ENCODE measurements around the gene ANKIB1.
"Not testable (repeated sequence)": the region's sequence is repeated elsewhere in the genome, so short reads cannot be mapped to it uniquely, and the experiment has no call there.

The ANKIB1 gene

GRCh38 chr7:92333866-92334265 is 88.1 kb downstream of the ANKIB1 start:
- H3K9ac ChIP-seq (ENCODE audit: low read depth, low read length): no peak overlapping the region
- no peaks in the 10 kb centered on the region for H3K9me3 ChIP-seq (replicated peaks; ENCODE audit: low read length)
- H3K27me3 ChIP-seq (ENCODE audit: control insufficient read depth, insufficient read depth, low read length): no peaks in the 10 kb centered on the region
- H3K4me2 ChIP-seq (ENCODE audit: low read length): no peak overlapping the region
- H3K36me3 ChIP-seq (ENCODE audit: insufficient read depth, low read length): peaks cover 4% of the 10 kb centered on the region
- no peak overlapping the region for H3K4me3 ChIP-seq (ENCODE audit: low read length)
- H3K4me1 ChIP-seq (ENCODE audit: control insufficient read depth, insufficient read depth, low read length): no peaks in the 10 kb centered on the region

- Histone ChIP-seq H3K36me3 (ENCODE audit: insufficient read depth, low read length) (peaks cover 4% of the 10 kb centered on the region), H3K9me3 (replicated peaks; ENCODE audit: low read length) (no peaks in the 10 kb centered on the region), H3K4me2 (ENCODE audit: low read length) (no peak overlapping the region), H3K4me3 (ENCODE audit: low read length) (no peak overlapping the region), H3K27me3 (ENCODE audit: control insufficient read depth, insufficient read depth, low read length) (no peaks in the 10 kb centered on the region), H3K9ac (ENCODE audit: low read depth, low read length) (no peak overlapping the region), H3K4me1 (ENCODE audit: control insufficient read depth, insufficient read depth, low read length) (no peaks in the 10 kb centered on the region)
Observed at GRCh38 chr7:92335574-92335973, 89.8 kb downstream of the ANKIB1 start.

GRCh38 chr7:92336662-92337340 is 91.0 kb downstream of the ANKIB1 start:
- Histone ChIP-seq H3K9ac (ENCODE audit: low read depth, low read length) (no peak overlapping the region), H3K4me2 (ENCODE audit: low read length) (no peak overlapping the region), H3K9me3 (replicated peaks; ENCODE audit: low read length) (no peaks in the 10 kb centered on the region), H3K4me1 (ENCODE audit: control insufficient read depth, insufficient read depth, low read length) (no peaks in the 10 kb centered on the region), H3K4me3 (ENCODE audit: low read length) (no peak overlapping the region), H3K27me3 (ENCODE audit: control insufficient read depth, insufficient read depth, low read length) (no peaks in the 10 kb centered on the region), H3K36me3 (ENCODE audit: insufficient read depth, low read length) (peaks cover 4% of the 10 kb centered on the region)

- no peak overlapping the region for H3K4me3 ChIP-seq (ENCODE audit: low read length)
- H3K27me3 ChIP-seq (ENCODE audit: control insufficient read depth, insufficient read depth, low read length): no peaks in the 10 kb centered on the region
- H3K9me3 ChIP-seq (replicated peaks; ENCODE audit: low read length): no peaks in the 10 kb centered on the region
- H3K36me3 ChIP-seq (ENCODE audit: insufficient read depth, low read length): peaks cover 6% of the 10 kb centered on the region
- H3K4me2 ChIP-seq (ENCODE audit: low read length): no peak overlapping the region
- no peaks in the 10 kb centered on the region for H3K4me1 ChIP-seq (ENCODE audit: control insufficient read depth, insufficient read depth, low read length)
- no peak overlapping the region for H3K9ac ChIP-seq (ENCODE audit: low read depth, low read length)
Observed at GRCh38 chr7:92340016-92340415, 94.2 kb downstream of the ANKIB1 start.

GRCh38 chr7:92343714-92344113 is 97.9 kb downstream of the ANKIB1 start:
- Histone ChIP-seq H3K36me3 (ENCODE audit: insufficient read depth, low read length) (peaks cover 27% of the 10 kb centered on the region), H3K9ac (ENCODE audit: low read depth, low read length) (no peak overlapping the region), H3K4me3 (ENCODE audit: low read length) (no peak overlapping the region), H3K9me3 (replicated peaks; ENCODE audit: low read length) (no peaks in the 10 kb centered on the region), H3K27me3 (ENCODE audit: control insufficient read depth, insufficient read depth, low read length) (no peaks in the 10 kb centered on the region), H3K4me2 (ENCODE audit: low read length) (no peak overlapping the region), H3K4me1 (ENCODE audit: control insufficient read depth, insufficient read depth, low read length) (no peaks in the 10 kb centered on the region)

- Histone ChIP-seq H3K4me2 (ENCODE audit: low read length) (no peak overlapping the region), H3K27me3 (ENCODE audit: control insufficient read depth, insufficient read depth, low read length) (no peaks in the 10 kb centered on the region), H3K9ac (ENCODE audit: low read depth, low read length) (no peak overlapping the region), H3K9me3 (replicated peaks; ENCODE audit: low read length) (no peaks in the 10 kb centered on the region), H3K4me1 (ENCODE audit: control insufficient read depth, insufficient read depth, low read length) (no peaks in the 10 kb centered on the region), H3K4me3 (ENCODE audit: low read length) (no peak overlapping the region), H3K36me3 (ENCODE audit: insufficient read depth, low read length) (peaks cover 34% of the 10 kb centered on the region)
Observed at GRCh38 chr7:92352009-92352408, 106.2 kb downstream of the ANKIB1 start.

- H3K4me3 ChIP-seq (ENCODE audit: low read length): no peak overlapping the region
- H3K36me3 ChIP-seq (ENCODE audit: insufficient read depth, low read length): peaks cover 20% of the 10 kb centered on the region
- no peaks in the 10 kb centered on the region for H3K9me3 ChIP-seq (replicated peaks; ENCODE audit: low read length)
- H3K4me2 ChIP-seq (ENCODE audit: low read length): no peak overlapping the region
- no peaks in the 10 kb centered on the region for H3K27me3 ChIP-seq (ENCODE audit: control insufficient read depth, insufficient read depth, low read length)
- H3K9ac ChIP-seq (ENCODE audit: low read depth, low read length): no peak overlapping the region
- H3K4me1 ChIP-seq (ENCODE audit: control insufficient read depth, insufficient read depth, low read length): no peaks in the 10 kb centered on the region
Observed at GRCh38 chr7:92354214-92354613, 108.4 kb downstream of the ANKIB1 start.

- Histone ChIP-seq H3K36me3 (ENCODE audit: insufficient read depth, low read length) (peaks cover 13% of the 10 kb centered on the region), H3K4me1 (ENCODE audit: control insufficient read depth, insufficient read depth, low read length) (no peaks in the 10 kb centered on the region), H3K4me2 (ENCODE audit: low read length) (no peak overlapping the region), H3K9ac (ENCODE audit: low read depth, low read length) (no peak overlapping the region), H3K27me3 (ENCODE audit: control insufficient read depth, insufficient read depth, low read length) (no peaks in the 10 kb centered on the region), H3K4me3 (ENCODE audit: low read length) (no peak overlapping the region), H3K9me3 (replicated peaks; ENCODE audit: low read length) (no peaks in the 10 kb centered on the region)
Observed at GRCh38 chr7:92356406-92356805, 110.6 kb downstream of the ANKIB1 start.

- Histone ChIP-seq H3K4me1 (ENCODE audit: control insufficient read depth, insufficient read depth, low read length) (no peaks in the 10 kb centered on the region), H3K36me3 (ENCODE audit: insufficient read depth, low read length) (peaks cover 16% of the 10 kb centered on the region), H3K9ac (ENCODE audit: low read depth, low read length) (no peak overlapping the region), H3K4me2 (ENCODE audit: low read length) (no peak overlapping the region), H3K4me3 (ENCODE audit: low read length) (no peak overlapping the region), H3K27me3 (ENCODE audit: control insufficient read depth, insufficient read depth, low read length) (no peaks in the 10 kb centered on the region), H3K9me3 (replicated peaks; ENCODE audit: low read length) (no peaks in the 10 kb centered on the region)
Observed at GRCh38 chr7:92357260-92357659, 111.5 kb downstream of the ANKIB1 start.

GRCh38 chr7:92359179-92359578 is 113.4 kb downstream of the ANKIB1 start:
- not testable (repeated sequence) for H3K4me3 ChIP-seq (ENCODE audit: low read length); H3K9ac ChIP-seq (ENCODE audit: low read depth, low read length); H3K4me1 ChIP-seq (ENCODE audit: control insufficient read depth, insufficient read depth, low read length); H3K4me2 ChIP-seq (ENCODE audit: low read length); H3K27me3 ChIP-seq (ENCODE audit: control insufficient read depth, insufficient read depth, low read length); H3K9me3 ChIP-seq (replicated peaks; ENCODE audit: low read length)
- peaks cover 21% of the 10 kb centered on the region for H3K36me3 ChIP-seq (ENCODE audit: insufficient read depth, low read length)

GRCh38 chr7:92359801-92360200 is 114.0 kb downstream of the ANKIB1 start:
- Histone ChIP-seq H3K4me3 (ENCODE audit: low read length) (no peak overlapping the region), H3K27me3 (ENCODE audit: control insufficient read depth, insufficient read depth, low read length) (no peaks in the 10 kb centered on the region), H3K9me3 (replicated peaks; ENCODE audit: low read length) (no peaks in the 10 kb centered on the region), H3K9ac (ENCODE audit: low read depth, low read length) (no peak overlapping the region), H3K4me2 (ENCODE audit: low read length) (no peak overlapping the region), H3K36me3 (ENCODE audit: insufficient read depth, low read length) (peaks cover 18% of the 10 kb centered on the region), H3K4me1 (ENCODE audit: control insufficient read depth, insufficient read depth, low read length) (no peaks in the 10 kb centered on the region)

GRCh38 chr7:92360387-92360786 is 114.6 kb downstream of the ANKIB1 start:
- Histone ChIP-seq H3K9me3 (replicated peaks; ENCODE audit: low read length) (no peaks in the 10 kb centered on the region), H3K4me2 (ENCODE audit: low read length) (no peak overlapping the region), H3K9ac (ENCODE audit: low read depth, low read length) (no peak overlapping the region), H3K4me1 (ENCODE audit: control insufficient read depth, insufficient read depth, low read length) (no peaks in the 10 kb centered on the region), H3K4me3 (ENCODE audit: low read length) (no peak overlapping the region), H3K27me3 (ENCODE audit: control insufficient read depth, insufficient read depth, low read length) (no peaks in the 10 kb centered on the region), H3K36me3 (ENCODE audit: insufficient read depth, low read length) (peaks cover 13% of the 10 kb centered on the region)

Measured in skeletal muscle satellite cell (primary cell).